ENCODE results near the gene TMEM255B. TPM values are rescaled to one million over a fixed set of nuclear protein-coding genes. Genes with fewer than 3 reads are reported as not detected.

Gene TMEM255B
- total and polyA plus RNA-seq, 9 of the 15 experiments (the other 6 are each of a cell fraction or from before 2014, with no cell fraction given) = 0.01 to 0.75 (median 0.23) TPM

DNA sequence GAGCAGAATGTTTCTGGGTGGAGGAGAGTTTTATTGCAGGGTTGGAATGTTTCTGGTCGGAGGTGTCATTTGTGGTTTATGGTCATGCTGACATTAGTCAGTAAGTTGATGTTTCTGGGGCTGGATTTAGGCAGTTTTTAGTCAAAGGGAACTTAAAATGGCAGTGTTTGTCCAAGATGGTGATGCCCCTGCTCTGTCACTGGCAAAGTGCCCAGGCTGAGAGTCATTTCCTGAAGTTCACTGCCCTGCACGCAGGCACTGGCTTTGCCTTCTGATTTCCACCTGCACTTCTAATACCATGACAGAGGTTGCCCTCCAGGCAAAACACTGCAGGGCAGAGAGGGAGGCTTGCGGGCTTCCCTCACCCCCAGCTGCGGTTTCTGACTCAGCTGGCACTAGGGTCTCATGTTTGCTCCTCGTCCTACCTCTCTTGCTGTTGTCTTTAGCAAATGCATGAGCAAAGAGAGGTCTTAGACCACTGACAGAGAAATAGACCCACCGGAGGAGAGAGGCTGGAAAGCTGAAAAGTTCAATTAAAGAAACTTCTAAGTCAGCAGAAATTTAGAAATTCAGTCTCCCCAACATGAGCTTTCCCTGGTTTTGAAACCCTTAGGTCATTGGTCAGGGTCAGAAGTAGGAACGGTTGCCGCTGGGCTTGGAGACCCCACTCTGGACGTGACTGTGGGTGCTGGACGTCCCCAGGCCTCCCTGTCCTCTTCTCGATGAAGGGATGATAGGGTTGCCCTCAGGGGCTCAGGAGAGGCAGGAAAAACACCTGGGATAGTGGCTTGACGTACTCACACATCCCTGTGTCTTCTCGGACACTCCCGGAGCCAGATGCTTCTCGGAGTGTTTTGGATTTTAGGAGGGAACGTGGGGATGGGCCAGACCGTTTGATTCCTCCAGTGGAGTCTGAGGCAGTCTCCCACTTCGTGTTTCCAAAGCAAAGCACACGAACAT lies 26.3 kb downstream of the TMEM255B start:
- peaks cover 9 to 56% of the 10 kb centered on the region in 2 experiments; a peak in 4 of 5 replicates for H3K27me3 ChIP-seq (ENCODE audit: control insufficient read depth in 2 of 2, insufficient read depth in 2 of 2, low read length in 2 of 2)
- no peak overlapping the region for H3K27ac ChIP-seq (ENCODE audit: extremely low read depth, low read depth, low read length)
- no peaks in the 10 kb centered on the region for H3K36me3 ChIP-seq (ENCODE audit: control insufficient read depth, insufficient read depth, low read length)
- BruUV-seq (replicated peaks) = no TSS peak
- POLR2A ChIA-PET = interaction anchor here (0.6 kb wide), 1 partner anchor 396 kb away, joined by 3 read pairs; no protein-coding TSS in a partner anchor
- no peak overlapping the region for H3K4me2 ChIP-seq (ENCODE audit: insufficient read depth, low read length)
- intact Hi-C loops (cut with micrococcal nuclease) (no loop called here), in situ Hi-C loops (cut with MboI) (no loop called here)
- no peak for DNase-seq (ENCODE audit: extremely low read depth in 1 of 4, low spot score in 3 of 4)
- no peaks in the 10 kb centered on the region for H3K9me1 ChIP-seq (ENCODE audit: control insufficient read depth, insufficient read depth, low read length)
- no peak for ATAC-seq
- TF ChIP-seq ZNF316 (IDR thresholded peaks at IDR 0.05) (peak; percentile 30; the same call in 1 of the 2 replicates), FOXP1 (CRISPR knock-in tag; IDR thresholded peaks at IDR 0.05) (no peak)
- no peaks in the 10 kb centered on the region for H3K9me3 ChIP-seq (replicated peaks; ENCODE audit: control insufficient read depth, insufficient read depth, low read depth, low read length)
- H4K20me1 ChIP-seq (replicated peaks; ENCODE audit: control insufficient read depth, insufficient read depth, low read length) = no peaks in the 10 kb centered on the region
- CTCF ChIA-PET (ENCODE audit: low intra/inter-chr PET ratio) = no interaction called here
- H3K9ac ChIP-seq (ENCODE audit: insufficient read depth in 1 of 2, low read depth in 2 of 2, low read length in 2 of 2) = no peak overlapping the region
- H3K4me1 ChIP-seq (replicated peaks in 1 of 2; ENCODE audit: control insufficient read depth in 2 of 2, insufficient read depth in 2 of 2, low read length in 2 of 2) = peaks cover 0 to 6% of the 10 kb centered on the region in 2 experiments; a peak in 1 of 5 replicates
- no peak for FAIRE-seq
- no peak overlapping the region for H2AFZ ChIP-seq (ENCODE audit: low read depth, low read length)
- no peaks in the 10 kb centered on the region for H3K79me2 ChIP-seq (ENCODE audit: control insufficient read depth, insufficient read depth, low read length)
- H3K4me3 ChIP-seq = no peak overlapping the region
- WGBS (ENCODE audit: insufficient coverage, low coverage, missing lambda C conversion rate) = 3% methylated on average over 18 of the region's 19 CpGs

DNA sequence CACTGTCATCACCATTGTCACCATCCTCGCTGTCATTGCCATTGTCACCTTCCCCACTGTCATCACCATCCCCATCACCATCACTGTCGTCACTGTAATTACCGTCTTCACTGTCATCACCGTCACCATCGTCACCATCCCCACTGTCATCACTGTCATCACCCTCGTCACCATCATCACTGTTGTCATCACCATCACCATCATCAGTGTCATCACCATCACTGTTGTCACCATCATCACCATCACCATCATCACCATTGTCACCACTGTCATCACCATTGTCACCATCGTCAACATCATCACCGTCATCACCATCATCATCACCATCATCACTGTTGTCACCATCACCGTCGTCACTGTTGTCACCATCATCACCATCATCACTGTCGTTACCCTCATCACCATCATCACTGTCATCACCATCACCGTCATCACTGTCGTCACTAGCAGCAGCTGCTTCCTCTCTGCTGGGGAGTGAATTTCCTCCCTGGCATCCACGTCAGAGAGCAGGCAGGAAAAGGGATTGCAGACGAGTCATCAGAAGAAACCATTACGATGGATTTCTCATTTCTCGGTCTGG lies 27.3 kb downstream of the TMEM255B start:
- 1% methylated on average over 15 of the region's 17 CpGs for WGBS (ENCODE audit: insufficient coverage, low coverage, missing lambda C conversion rate)
- ATAC-seq (no peak), DNase-seq (ENCODE audit: extremely low read depth in 1 of 4, low spot score in 3 of 4) (no peak), FAIRE-seq (no peak)
- Histone ChIP-seq H3K4me3 (no peak overlapping the region), H2AFZ (ENCODE audit: low read depth, low read length) (no peak overlapping the region), H3K79me2 (ENCODE audit: control insufficient read depth, insufficient read depth, low read length) (no peaks in the 10 kb centered on the region), H3K4me1 (replicated peaks in 1 of 2; ENCODE audit: control insufficient read depth in 2 of 2, insufficient read depth in 2 of 2, low read length in 2 of 2) (peaks cover 0 to 6% of the 10 kb centered on the region in 2 experiments; a peak in 1 of 5 replicates), H3K27me3 (ENCODE audit: control insufficient read depth in 2 of 2, insufficient read depth in 2 of 2, low read length in 2 of 2) (peaks cover 10 to 66% of the 10 kb centered on the region in 2 experiments; a peak in 4 of 5 replicates), H3K9me3 (replicated peaks; ENCODE audit: control insufficient read depth, insufficient read depth, low read depth, low read length) (no peaks in the 10 kb centered on the region), H3K9ac (ENCODE audit: insufficient read depth in 1 of 2, low read depth in 2 of 2, low read length in 2 of 2) (no peak overlapping the region), H3K36me3 (ENCODE audit: control insufficient read depth, insufficient read depth, low read length) (no peaks in the 10 kb centered on the region), H4K20me1 (replicated peaks; ENCODE audit: control insufficient read depth, insufficient read depth, low read length) (no peaks in the 10 kb centered on the region), H3K27ac (ENCODE audit: extremely low read depth, low read depth, low read length) (no peak overlapping the region), H3K4me2 (ENCODE audit: insufficient read depth, low read length) (no peak overlapping the region), H3K9me1 (ENCODE audit: control insufficient read depth, insufficient read depth, low read length) (no peaks in the 10 kb centered on the region)
- in situ Hi-C loops (cut with MboI) (no loop called here), intact Hi-C loops (cut with micrococcal nuclease) (no loop called here)
- BruUV-seq (replicated peaks) = no TSS peak
- ChIA-PET POLR2A (no interaction called here), CTCF (ENCODE audit: low intra/inter-chr PET ratio) (no interaction called here)
- TF ChIP-seq HEY1 (CRISPR knock-in tag; IDR thresholded peaks at IDR 0.05; ENCODE audit: borderline replicate concordance) (no peak), HLTF (IDR thresholded peaks at IDR 0.05) (no peak), KAT2B (IDR thresholded peaks at IDR 0.05; ENCODE audit: low read depth, low read length) (no peak), TEAD1 (CRISPR knock-in tag; IDR thresholded peaks at IDR 0.05) (no peak), RBM39 (optimal IDR thresholded peaks at IDR 0.05; ENCODE audit: low read depth, low read length) (no peak), ZNF232 (CRISPR knock-in tag; IDR thresholded peaks at IDR 0.05) (no peak), PREB (CRISPR knock-in tag; IDR thresholded peaks at IDR 0.05) (no peak), SMAD1 (IDR thresholded peaks at IDR 0.05; ENCODE audit: low read depth, low read length, partially characterized antibody) (no peak)
- TF ChIP-seq, protein P1, sequence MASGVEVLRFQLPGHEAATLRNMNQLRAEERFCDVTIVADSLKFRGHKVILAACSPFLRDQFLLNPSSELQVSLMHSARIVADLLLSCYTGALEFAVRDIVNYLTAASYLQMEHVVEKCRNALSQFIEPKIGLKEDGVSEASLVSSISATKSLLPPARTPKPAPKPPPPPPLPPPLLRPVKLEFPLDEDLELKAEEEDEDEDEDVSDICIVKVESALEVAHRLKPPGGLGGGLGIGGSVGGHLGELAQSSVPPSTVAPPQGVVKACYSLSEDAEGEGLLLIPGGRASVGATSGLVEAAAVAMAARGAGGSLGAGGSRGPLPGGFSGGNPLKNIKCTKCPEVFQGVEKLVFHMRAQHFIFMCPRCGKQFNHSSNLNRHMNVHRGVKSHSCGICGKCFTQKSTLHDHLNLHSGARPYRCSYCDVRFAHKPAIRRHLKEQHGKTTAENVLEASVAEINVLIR (CRISPR knock-in tag; IDR thresholded peaks at IDR 0.05) = no peak
